ENCODE data around the gene ZNF14. TPM values are rescaled to one million over a fixed set of nuclear protein-coding genes. Genes with fewer than 3 reads are reported as not detected.
"Not testable (repeated sequence)": the region's sequence is repeated elsewhere in the genome, so short reads cannot be mapped to it uniquely, and the experiment has no call there.

ZNF14 gene
- total and polyA plus RNA-seq, 3 experiments from 2014 or later, result 7.4 to 8.9 (median 7.8) TPM

DNA sequence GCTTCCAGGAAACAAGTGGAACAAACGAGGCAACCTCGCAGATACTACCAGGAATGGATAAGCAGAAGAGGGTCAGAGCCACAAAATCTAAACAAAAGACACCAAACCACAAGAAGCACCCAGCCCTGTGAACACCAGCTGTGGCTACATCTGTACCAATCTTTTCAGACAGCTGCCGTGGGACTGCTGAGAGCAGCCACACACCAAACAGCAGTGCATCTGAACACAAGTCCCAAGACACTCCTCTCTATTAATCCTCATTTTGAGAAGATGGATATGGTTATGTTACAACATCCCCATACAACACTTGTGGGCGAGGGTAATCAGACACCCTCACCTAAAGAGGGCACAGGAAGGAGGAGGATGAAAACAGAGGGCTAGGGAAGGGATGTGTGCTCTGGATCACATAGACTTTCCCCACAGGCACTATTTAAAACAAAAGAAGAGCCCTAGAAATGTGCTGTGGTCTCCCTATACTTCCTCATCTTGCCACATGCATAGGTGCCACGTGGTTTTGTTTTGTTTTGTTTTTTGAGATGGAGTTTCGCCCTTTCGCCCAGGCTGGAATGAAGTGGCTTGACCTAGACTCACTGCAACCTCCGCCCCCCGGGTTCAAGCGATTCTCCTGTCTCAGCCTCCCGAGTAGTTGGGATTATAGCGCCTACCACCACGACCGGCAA, 41.6 kb upstream of the ZNF14 start:
- Histone ChIP-seq H3K4me1 (ENCODE audit: insufficient read depth, low read length) (peaks cover 24% of the 10 kb centered on the region), H3K36me3 (ENCODE audit: insufficient read depth, low read length) (no peaks in the 10 kb centered on the region), H3K27me3 (ENCODE audit: insufficient read depth, low read length, poor library complexity, severe bottlenecking) (no peaks in the 10 kb centered on the region), H3K9me3 (ENCODE audit: low read length) (no peaks in the 10 kb centered on the region), H3K4me3 (ENCODE audit: low read length) (no peak overlapping the region), H3K27ac (ENCODE audit: low read depth, low read length) (no peak overlapping the region)
- peak overlapping the region; percentile 23 to 99 (median 52) for H3K4me3 Mint-ChIP-seq
- no peak for DNase-seq
- CTCF ChIA-PET, result no interaction called here
- POLR2A ChIA-PET, result interaction anchor here (0.6 kb wide), 1 partner anchor 43 kb away, joined by 3 read pairs; no protein-coding TSS in a partner anchor
- H3K4me1 Mint-ChIP-seq, result peaks cover 39 to 60% (median 43%) of the 10 kb centered on the region in 3 donors
- no peaks in the 10 kb centered on the region for H3K27me3 Mint-ChIP-seq
- H3K27ac Mint-ChIP-seq, result peak overlapping the region in 2 of 8 donors; percentile 8 to 36
- no peaks in the 10 kb centered on the region for H3K9me3 Mint-ChIP-seq
- peaks cover 0 to 15% (median 6%) of the 10 kb centered on the region in 3 donors for H3K36me3 Mint-ChIP-seq

DNA sequence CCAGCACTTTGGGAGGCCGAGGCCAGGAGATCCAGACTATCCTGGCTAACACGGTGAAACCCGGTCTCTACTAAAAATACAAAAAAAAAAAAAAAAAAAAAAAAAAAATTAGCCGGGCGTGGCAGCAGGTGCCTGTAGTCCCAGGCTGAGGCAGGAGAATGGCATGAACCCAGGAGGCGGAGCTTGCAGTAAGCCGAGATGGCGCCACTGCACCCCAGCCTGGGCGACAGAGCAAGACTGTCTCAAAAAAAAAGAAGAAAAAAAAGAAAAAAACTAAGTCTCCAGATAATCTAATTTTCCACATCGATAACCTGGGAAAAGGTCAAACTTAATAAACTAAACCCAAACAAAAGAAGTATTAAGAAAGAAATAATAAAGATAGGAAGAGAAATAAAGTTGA, 39.1 kb upstream of the ZNF14 start:
- H3K27ac ChIP-seq (ENCODE audit: low read depth, low read length); H3K27ac Mint-ChIP-seq; DNase-seq; H3K4me3 ChIP-seq (ENCODE audit: low read length); H3K4me3 Mint-ChIP-seq; H3K36me3 ChIP-seq (ENCODE audit: insufficient read depth, low read length); H3K9me3 ChIP-seq (ENCODE audit: low read length); H3K9me3 Mint-ChIP-seq; H3K27me3 Mint-ChIP-seq; H3K27me3 ChIP-seq (ENCODE audit: insufficient read depth, low read length, poor library complexity, severe bottlenecking): not testable (repeated sequence)
- ChIA-PET CTCF (interaction anchor here (0.9 kb wide), 1 partner anchor 10 kb away, joined by 3 read pairs; no protein-coding TSS in a partner anchor), POLR2A (interaction anchor here (0.6 to 0.8 kb wide), 2 partner anchors 38 to 50 kb away, joined by 3 to 5 read pairs; no protein-coding TSS in a partner anchor)
- peaks cover 11% of the 10 kb centered on the region for H3K4me1 ChIP-seq (ENCODE audit: insufficient read depth, low read length)
- Mint-ChIP-seq H3K36me3 (peaks cover 0 to 12% (median 1%) of the 10 kb centered on the region in 3 donors), H3K4me1 (peaks cover 16 to 35% (median 22%) of the 10 kb centered on the region in 3 donors)

DNA sequence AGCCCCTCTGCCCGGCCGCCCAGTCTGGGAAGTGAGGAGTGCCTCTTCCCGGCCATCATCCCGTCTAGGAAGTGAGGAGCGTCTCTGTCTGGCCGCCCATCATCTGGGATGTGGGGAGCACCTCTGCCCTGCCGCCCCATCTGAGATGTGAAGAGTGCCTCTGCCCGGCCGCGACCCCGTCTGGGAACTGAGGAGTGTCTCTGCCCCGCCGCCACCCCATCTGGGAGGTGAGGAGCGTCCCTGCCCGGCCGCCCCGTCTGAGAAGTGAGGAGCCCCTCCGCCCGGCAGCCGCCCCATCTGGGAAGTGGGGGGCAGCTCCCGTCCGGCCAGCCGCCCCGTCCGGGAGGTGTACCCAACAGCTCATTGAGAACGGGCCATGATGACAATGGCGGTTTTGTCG, 37.1 kb upstream of the ZNF14 start:
- POLR2A ChIA-PET; H3K27ac Mint-ChIP-seq; H3K36me3 ChIP-seq (ENCODE audit: insufficient read depth, low read length); H3K27ac ChIP-seq (ENCODE audit: low read depth, low read length); H3K4me3 ChIP-seq (ENCODE audit: low read length); H3K27me3 Mint-ChIP-seq; CTCF ChIA-PET; H3K36me3 Mint-ChIP-seq; H3K9me3 ChIP-seq (ENCODE audit: low read length); H3K27me3 ChIP-seq (ENCODE audit: insufficient read depth, low read length, poor library complexity, severe bottlenecking); H3K9me3 Mint-ChIP-seq; H3K4me1 ChIP-seq (ENCODE audit: insufficient read depth, low read length); DNase-seq; H3K4me3 Mint-ChIP-seq: not testable (repeated sequence)
- H3K4me1 Mint-ChIP-seq, result peaks cover 0 to 15% (median 10%) of the 10 kb centered on the region in 3 donors

DNA sequence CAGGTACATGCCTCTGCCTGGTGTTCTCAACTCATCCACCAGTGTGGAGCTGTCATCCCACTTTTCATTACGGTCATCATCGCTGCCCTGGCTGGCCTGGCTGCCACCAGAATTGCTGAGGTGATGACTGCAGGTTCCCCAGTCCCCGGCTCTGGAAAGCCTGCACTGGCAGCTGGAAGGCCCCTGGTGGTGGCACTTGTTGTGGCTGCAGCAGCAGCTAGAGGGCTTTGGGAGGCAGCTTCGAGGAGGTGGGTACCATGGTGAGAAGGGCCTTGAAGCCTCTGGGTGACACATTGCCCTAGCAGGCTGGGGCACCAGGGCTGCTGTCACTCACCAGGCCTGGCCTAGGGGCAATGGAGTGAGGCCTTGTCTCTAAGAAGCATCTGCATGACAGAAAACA, 25.3 kb upstream of the ZNF14 start:
- ChIA-PET CTCF (no interaction called here), POLR2A (no interaction called here)
- Mint-ChIP-seq H3K36me3 (peaks cover 0 to 8% (median 7%) of the 10 kb centered on the region in 3 donors), H3K4me3 (no peak overlapping the region), H3K9me3 (no peaks in the 10 kb centered on the region), H3K27me3 (no peaks in the 10 kb centered on the region), H3K27ac (no peak overlapping the region), H3K4me1 (no peaks in the 10 kb centered on the region)
- H3K36me3 ChIP-seq (ENCODE audit: insufficient read depth, low read length), result no peaks in the 10 kb centered on the region
- no peak for DNase-seq
- H3K4me1 ChIP-seq (ENCODE audit: insufficient read depth, low read length), result no peaks in the 10 kb centered on the region
- H3K27me3 ChIP-seq (ENCODE audit: insufficient read depth, low read length, poor library complexity, severe bottlenecking), result no peaks in the 10 kb centered on the region
- no peaks in the 10 kb centered on the region for H3K9me3 ChIP-seq (ENCODE audit: low read length)
- no peak overlapping the region for H3K27ac ChIP-seq (ENCODE audit: low read depth, low read length)
- no peak overlapping the region for H3K4me3 ChIP-seq (ENCODE audit: low read length)

DNA sequence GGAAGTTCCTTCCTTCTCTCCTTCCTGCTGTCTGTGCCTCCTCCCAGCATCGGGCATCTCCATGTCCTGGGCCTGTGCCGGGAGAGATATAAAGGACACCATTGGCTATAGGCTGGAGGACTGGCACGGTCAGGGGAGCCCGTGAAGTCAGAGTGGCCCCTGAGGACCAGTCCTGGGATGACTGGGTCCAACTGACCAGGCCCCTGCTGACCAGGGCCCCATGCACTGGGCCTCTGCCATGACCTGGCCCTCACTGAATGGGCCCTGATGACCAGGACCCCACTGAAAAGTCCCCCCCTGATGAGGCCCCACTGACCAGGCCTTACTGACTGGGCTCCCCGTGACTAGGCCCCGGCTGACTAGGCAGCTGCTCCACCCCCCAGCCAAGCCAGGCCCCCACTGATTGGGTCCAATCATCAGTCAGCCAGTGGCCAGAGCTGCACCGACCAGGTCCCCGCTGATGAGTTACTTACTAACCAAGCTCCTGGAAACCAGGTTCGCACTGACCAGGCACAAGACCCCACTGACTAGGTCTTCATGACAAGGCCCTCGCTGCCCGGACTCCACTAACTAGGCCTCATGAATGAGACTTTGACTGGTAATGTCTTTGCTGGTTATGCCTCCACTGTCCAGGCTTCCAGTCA, 20.0 kb upstream of the ZNF14 start:
- H3K9me3 Mint-ChIP-seq, result no peaks in the 10 kb centered on the region
- H3K36me3 Mint-ChIP-seq, result no peaks in the 10 kb centered on the region
- Histone ChIP-seq H3K4me1 (ENCODE audit: insufficient read depth, low read length) (no peaks in the 10 kb centered on the region), H3K4me3 (ENCODE audit: low read length) (no peak overlapping the region), H3K9me3 (ENCODE audit: low read length) (no peaks in the 10 kb centered on the region), H3K27ac (ENCODE audit: low read depth, low read length) (no peak overlapping the region), H3K36me3 (ENCODE audit: insufficient read depth, low read length) (no peaks in the 10 kb centered on the region), H3K27me3 (ENCODE audit: insufficient read depth, low read length, poor library complexity, severe bottlenecking) (no peaks in the 10 kb centered on the region)
- H3K4me1 Mint-ChIP-seq, result no peaks in the 10 kb centered on the region
- ChIA-PET CTCF (no interaction called here), POLR2A (no interaction called here)
- no peaks in the 10 kb centered on the region for H3K27me3 Mint-ChIP-seq
- H3K4me3 Mint-ChIP-seq, result no peak overlapping the region
- no peak for DNase-seq
- H3K27ac Mint-ChIP-seq, result peak overlapping the region in 2 of 8 donors; percentile 29 to 65

DNA sequence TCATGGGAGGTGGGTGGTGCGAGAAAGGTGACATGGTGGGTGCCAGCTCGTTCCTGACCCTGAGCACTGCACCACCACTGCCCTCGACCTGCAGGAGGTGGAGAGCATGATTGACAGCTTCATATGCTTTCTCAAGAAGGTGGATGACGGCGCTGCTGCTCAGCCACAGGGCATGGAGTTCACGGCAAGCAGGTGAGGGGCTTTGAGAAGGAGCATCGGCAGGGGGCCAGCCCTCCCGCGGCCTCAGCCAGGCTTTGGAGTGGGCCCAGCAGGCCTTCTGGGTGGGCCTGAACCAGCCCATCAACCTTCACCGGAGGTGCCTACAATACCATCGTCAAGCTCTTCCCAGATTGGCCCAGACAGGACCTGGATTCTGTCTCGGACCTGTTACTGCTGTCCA, 18.9 kb upstream of the ZNF14 start:
- no peaks in the 10 kb centered on the region for H3K9me3 ChIP-seq (ENCODE audit: low read length)
- H3K27ac Mint-ChIP-seq, result peak overlapping the region in 1 of 8 donors; percentile 47
- H3K4me1 ChIP-seq (ENCODE audit: insufficient read depth, low read length), result no peaks in the 10 kb centered on the region
- H3K4me3 Mint-ChIP-seq, result no peak overlapping the region
- ChIA-PET CTCF (no interaction called here), POLR2A (no interaction called here)
- no peaks in the 10 kb centered on the region for H3K4me1 Mint-ChIP-seq
- no peaks in the 10 kb centered on the region for H3K27me3 Mint-ChIP-seq
- no peak for DNase-seq
- no peaks in the 10 kb centered on the region for H3K27me3 ChIP-seq (ENCODE audit: insufficient read depth, low read length, poor library complexity, severe bottlenecking)
- H3K9me3 Mint-ChIP-seq, result no peaks in the 10 kb centered on the region
- H3K4me3 ChIP-seq (ENCODE audit: low read length), result no peak overlapping the region
- H3K36me3 Mint-ChIP-seq, result no peaks in the 10 kb centered on the region
- no peaks in the 10 kb centered on the region for H3K36me3 ChIP-seq (ENCODE audit: insufficient read depth, low read length)
- no peak overlapping the region for H3K27ac ChIP-seq (ENCODE audit: low read depth, low read length)

DNA sequence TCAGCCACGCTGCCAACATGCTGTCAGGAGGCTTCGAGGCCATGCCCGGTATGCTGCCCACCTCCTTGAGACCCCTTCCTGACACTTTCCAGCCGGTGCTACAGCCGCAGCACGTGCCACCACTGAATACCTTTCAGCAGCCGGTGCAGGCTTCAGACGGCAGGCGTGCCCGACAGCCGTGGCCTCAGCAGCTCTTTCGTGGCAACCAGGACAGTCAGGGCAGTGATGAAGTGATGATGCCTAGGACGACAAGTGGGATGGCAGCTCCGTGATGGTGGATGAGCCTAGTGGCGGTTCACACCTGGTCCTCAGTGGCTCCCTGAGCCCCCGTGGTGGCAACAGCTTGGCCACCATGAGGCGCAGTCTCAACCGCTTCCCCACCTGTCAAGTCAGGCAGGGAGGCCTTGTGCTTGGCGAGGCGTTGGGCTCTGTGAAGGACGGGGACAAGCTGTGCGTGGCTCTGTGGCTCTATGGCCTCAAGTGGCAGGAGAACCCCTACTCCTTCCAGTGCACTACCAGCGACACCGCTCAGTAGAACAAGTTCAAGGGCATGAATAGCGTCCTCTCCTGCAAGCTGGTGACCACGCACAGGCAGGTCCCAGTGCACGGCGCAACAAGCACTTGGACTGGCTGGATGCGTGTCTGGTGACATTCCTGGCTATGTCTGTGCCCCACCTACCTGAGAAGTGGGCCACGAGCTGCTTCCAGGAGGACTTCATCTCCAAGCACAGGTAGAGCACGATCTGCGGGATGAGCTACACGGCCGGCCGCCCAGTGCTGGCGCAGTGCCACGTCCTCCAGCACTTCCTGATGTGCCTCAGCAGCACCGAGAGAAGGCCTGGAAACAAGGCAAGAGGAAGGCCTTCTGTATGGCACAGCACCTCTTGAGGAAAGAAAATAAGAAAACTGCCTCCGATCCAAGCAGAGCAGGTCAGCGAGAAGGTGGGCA, 18.2 kb upstream of the ZNF14 start:
- Histone ChIP-seq H3K27me3 (ENCODE audit: insufficient read depth, low read length, poor library complexity, severe bottlenecking) (no peaks in the 10 kb centered on the region), H3K4me3 (ENCODE audit: low read length) (no peak overlapping the region), H3K4me1 (ENCODE audit: insufficient read depth, low read length) (no peaks in the 10 kb centered on the region), H3K27ac (ENCODE audit: low read depth, low read length) (no peak overlapping the region), H3K36me3 (ENCODE audit: insufficient read depth, low read length) (no peaks in the 10 kb centered on the region), H3K9me3 (ENCODE audit: low read length) (no peaks in the 10 kb centered on the region)
- peak overlapping the region in 1 of 7 donors; percentile 3 for H3K4me3 Mint-ChIP-seq
- no peaks in the 10 kb centered on the region for H3K27me3 Mint-ChIP-seq
- CTCF ChIA-PET, result no interaction called here
- no peak for DNase-seq
- H3K27ac Mint-ChIP-seq, result no peak overlapping the region
- POLR2A ChIA-PET, result no interaction called here
- no peaks in the 10 kb centered on the region for H3K9me3 Mint-ChIP-seq
- no peaks in the 10 kb centered on the region for H3K4me1 Mint-ChIP-seq
- H3K36me3 Mint-ChIP-seq, result no peaks in the 10 kb centered on the region
